Measurements from ENCODE around the gene B3GNT7.

B3GNT7 gene

DNA sequence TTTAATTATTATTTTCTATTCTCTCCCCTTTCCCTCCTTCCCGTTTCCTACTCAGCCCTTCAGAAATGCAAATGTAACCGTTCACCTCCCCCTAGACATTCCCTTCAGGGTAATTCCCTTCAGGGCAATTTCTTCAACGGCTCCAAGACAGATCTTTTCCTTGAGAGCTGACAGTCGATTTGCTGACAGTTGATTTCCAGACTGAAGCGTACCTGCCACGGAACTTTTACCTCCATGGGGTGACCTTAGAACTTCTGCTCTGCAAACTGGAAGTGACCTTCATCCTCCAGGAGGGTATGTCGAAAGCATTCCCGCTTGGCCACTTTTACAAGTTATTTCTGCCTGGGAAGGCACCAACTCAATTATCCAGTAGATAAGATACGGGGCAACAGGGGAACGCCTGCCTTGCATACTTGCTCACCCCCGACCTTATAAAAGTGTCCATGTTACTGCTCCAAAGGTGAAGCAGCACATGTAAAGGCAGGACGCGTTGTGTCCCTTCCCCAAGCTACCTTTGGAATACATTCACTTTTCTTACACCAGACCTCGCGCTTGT, 18.5 kb downstream of the B3GNT7 start:
- no peak for DNase-seq (ENCODE audit: low spot score)
- TF ChIP-seq, protein P1, sequence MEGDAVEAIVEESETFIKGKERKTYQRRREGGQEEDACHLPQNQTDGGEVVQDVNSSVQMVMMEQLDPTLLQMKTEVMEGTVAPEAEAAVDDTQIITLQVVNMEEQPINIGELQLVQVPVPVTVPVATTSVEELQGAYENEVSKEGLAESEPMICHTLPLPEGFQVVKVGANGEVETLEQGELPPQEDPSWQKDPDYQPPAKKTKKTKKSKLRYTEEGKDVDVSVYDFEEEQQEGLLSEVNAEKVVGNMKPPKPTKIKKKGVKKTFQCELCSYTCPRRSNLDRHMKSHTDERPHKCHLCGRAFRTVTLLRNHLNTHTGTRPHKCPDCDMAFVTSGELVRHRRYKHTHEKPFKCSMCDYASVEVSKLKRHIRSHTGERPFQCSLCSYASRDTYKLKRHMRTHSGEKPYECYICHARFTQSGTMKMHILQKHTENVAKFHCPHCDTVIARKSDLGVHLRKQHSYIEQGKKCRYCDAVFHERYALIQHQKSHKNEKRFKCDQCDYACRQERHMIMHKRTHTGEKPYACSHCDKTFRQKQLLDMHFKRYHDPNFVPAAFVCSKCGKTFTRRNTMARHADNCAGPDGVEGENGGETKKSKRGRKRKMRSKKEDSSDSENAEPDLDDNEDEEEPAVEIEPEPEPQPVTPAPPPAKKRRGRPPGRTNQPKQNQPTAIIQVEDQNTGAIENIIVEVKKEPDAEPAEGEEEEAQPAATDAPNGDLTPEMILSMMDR (conservative IDR thresholded peaks at IDR 0.05; ENCODE audit: low read depth), result no peak
- CTCF ChIA-PET, result interaction anchor here (0.5 to 1.5 kb wide), 3 partner anchors 187 to 196 kb away, joined by 3 to 7 read pairs (median 5); no protein-coding TSS in a partner anchor
- no peak overlapping the region for H3K27ac ChIP-seq
- POLR2A ChIA-PET (ENCODE audit: low non-redundant PET), result no interaction called here

DNA sequence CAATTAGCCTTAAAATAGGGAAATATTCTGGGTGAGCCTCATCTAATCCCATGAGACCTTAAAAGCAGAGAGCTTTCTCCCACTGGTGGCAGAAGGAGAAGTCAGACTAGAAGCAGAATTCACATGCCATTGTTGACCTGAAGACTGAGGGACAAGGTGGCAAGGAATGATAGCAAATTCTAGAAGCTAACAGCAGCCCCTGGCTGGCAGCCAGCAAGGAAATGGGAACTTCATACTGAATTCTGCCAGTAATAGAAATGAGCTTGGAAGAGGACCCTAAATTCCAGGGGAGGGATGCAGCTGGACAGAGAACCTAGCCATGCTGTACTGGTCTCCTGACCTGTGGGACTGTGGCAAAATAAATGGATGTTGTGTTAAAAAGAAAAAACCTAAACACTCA, 19.5 kb downstream of the B3GNT7 start:
- POLR2A ChIA-PET (ENCODE audit: low non-redundant PET), result no interaction called here
- no peak overlapping the region for H3K27ac ChIP-seq
- CTCF ChIA-PET, result interaction anchor here (0.5 to 1.4 kb wide), 3 partner anchors 37 to 428 kb away, joined by 3 to 7 read pairs (median 4); no protein-coding TSS in a partner anchor
- TF ChIP-seq, protein P1 (conservative IDR thresholded peaks at IDR 0.05; ENCODE audit: low read depth), result no peak
- no peak for DNase-seq (ENCODE audit: low spot score)

DNA sequence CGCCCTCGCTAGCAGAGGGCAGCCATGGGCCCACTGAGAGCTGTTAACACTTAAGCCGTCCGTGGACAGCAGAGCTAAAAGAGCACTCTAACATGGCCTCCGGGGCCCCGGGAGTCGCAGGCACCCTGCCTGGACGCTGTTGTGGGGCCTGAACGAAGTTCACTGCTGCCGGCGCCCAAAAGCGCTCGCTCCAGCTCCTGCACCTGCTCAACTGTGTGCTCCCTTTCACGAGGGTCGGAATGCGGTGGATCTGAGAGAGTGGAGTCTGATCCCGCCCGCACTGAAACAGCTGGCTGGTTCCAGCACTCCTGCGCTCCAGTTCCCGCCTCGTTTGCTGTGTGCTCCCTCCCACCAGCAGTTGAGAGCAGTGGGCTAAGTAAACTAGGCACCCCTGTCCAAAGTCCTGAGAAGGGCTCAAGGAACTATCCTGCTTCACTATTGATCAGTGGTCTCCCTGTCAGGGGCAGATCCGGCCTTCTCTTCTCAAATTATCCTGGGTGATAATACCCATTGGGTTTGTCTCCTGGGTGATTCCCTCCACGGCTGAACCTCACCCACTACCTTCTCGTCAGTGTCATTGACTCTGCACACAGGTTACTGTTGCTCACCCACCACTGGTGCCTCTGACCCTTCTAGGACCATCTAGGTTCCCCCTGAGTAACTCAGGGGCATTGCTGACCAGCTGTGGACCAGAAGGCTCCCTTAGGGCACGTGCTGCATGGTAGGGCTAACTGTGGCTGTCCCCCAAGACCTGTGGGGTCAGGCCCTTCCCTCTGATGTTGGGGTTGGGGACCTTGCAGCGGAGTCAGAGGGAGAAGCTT, 23.5 kb downstream of the B3GNT7 start:
- H3K27ac ChIP-seq, result no peak overlapping the region
- CTCF ChIA-PET, result interaction anchor here (0.8 to 1.1 kb wide), 2 partner anchors 9 to 192 kb away, joined by 5 read pairs; no protein-coding TSS in a partner anchor
- TF ChIP-seq, protein P1 (conservative IDR thresholded peaks at IDR 0.05; ENCODE audit: low read depth), result no peak
- DNase-seq (ENCODE audit: low spot score), result no peak
- POLR2A ChIA-PET (ENCODE audit: low non-redundant PET), result no interaction called here

GRCh38 chr2:231421051-231421580, 25.6 kb downstream of the B3GNT7 start:
- ChIA-PET CTCF (no interaction called here), POLR2A (ENCODE audit: low non-redundant PET) (no interaction called here)
- no peak overlapping the region for H3K27ac ChIP-seq
- no peak for DNase-seq (ENCODE audit: low spot score)
- TF ChIP-seq, protein P1 (conservative IDR thresholded peaks at IDR 0.05; ENCODE audit: low read depth), result no peak

- ChIA-PET CTCF (no interaction called here), POLR2A (ENCODE audit: low non-redundant PET) (no interaction called here)
- TF ChIP-seq, protein P1 (conservative IDR thresholded peaks at IDR 0.05; ENCODE audit: low read depth), result no peak
- H3K27ac ChIP-seq, result no peak overlapping the region
- no peak for DNase-seq (ENCODE audit: low spot score)
These were observed 26.5 kb downstream of the B3GNT7 start for GRCh38 chr2:231422056-231422455.

DNA sequence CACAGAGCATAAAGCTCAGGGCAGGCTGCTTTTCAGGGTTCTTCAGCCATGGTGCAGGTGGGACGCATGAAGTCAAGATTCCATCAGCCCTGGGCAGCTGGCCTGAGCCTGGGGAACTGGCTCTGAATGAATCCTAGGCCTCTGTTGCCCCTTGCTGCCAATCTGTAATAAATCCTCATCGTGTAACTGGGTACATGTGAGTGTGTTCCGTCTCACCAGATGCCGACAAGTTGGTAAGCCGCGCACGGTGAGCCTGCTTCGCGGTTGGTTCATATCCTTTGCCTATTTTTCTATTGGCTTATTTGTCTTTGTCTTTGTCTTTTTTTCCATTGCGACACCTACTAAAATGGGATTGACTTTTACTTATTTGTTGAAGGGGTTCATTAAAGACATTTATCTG, 27.7 kb downstream of the B3GNT7 start:
- DNase-seq (ENCODE audit: low spot score), result no peak
- POLR2A ChIA-PET (ENCODE audit: low non-redundant PET), result no interaction called here
- H3K27ac ChIP-seq, result no peak overlapping the region
- CTCF ChIA-PET, result no interaction called here
- TF ChIP-seq, protein P1 (conservative IDR thresholded peaks at IDR 0.05; ENCODE audit: low read depth), result no peak
